GM18873 (cell line): Measurements from ENCODE around the gene UBE2Q2.
"Not testable (repeated sequence)": the region's sequence is repeated elsewhere in the genome, so short reads cannot be mapped to it uniquely, and the experiment has no call there.

Experiments used
- ATAC-seq: cut with Tn5 transposase; IDR thresholded peaks from one replicate; pipeline ENCODE4 v1.9.1; 2021; ENCODE audit warnings: mild to moderate bottlenecking, moderate library complexity, moderate number of reproducible peaks; ENCODE audit not compliant: unreplicated experiment, low FRiP score

Gene UBE2Q2

DNA sequence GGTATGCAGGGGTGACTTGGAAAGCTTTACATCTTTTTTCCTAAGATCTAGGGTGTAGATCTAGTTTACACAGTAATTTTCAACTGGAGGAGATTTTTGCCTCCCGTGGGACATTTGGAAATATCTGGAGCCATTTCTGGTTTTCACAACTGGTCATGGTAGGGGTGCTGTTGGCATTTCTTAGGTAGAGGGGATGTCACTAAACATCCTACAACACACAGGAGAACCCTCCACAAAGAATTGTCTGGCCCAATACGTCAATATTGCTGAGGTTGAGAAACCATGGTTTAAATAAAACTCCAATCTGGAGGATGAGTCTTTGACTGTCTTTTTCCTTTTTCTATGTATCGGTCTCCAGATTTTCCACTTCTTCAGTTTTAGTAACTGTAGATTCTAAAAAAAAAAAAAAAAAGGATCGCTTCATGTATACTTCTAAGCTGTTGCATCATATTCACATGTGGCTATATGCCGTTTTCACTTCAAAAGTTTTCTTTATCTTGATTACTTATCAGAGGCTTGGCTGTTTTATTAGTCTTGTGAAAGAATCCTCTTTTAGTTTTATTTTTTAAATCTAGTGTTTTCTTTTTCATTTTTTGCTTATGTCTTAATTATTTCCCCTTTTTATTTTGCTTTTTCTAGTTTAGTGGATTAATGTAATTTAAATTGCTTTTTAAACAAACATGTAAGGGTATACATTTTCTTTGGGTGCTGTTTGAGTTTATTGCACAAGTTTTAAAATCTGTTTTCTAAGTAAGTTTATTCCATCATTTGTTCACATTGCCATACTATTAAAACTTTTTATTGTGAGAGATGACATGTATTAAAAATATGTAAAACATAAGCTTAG lies 21.2 kb downstream of the UBE2Q2 start:
- ATAC-seq = no peak

DNA sequence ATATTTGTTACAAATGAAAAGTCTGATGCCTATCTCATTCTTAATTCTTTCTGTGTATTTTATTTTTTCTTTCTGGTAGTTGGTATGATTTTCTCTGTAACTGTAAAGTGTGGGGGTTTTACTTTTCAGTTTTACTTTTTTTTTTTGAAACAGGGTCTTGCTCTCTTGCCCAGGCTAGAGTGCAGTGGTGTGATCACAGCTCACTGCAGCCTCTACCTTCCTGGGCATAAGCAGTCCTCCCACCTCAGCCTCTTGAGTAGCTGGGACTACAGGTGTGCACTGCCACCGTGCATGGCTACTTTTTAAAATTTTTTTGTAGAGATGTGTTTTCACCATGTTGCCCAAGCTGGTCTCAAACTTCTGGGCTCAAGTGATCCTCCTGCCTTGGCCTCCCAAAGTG lies 22.8 kb downstream of the UBE2Q2 start:
- ATAC-seq = not testable (repeated sequence)

- no peak for ATAC-seq
These were observed 23.7 kb downstream of the UBE2Q2 start for GRCh38 chr15:75866916-75867315.

GRCh38 chr15:75867449-75867848 lies 24.2 kb downstream of the UBE2Q2 start:
- ATAC-seq = no peak

GRCh38 chr15:75868019-75868418 lies 24.8 kb downstream of the UBE2Q2 start:
- no peak for ATAC-seq

- no peak for ATAC-seq
These were observed 26.2 kb downstream of the UBE2Q2 start for GRCh38 chr15:75869446-75869845.

DNA sequence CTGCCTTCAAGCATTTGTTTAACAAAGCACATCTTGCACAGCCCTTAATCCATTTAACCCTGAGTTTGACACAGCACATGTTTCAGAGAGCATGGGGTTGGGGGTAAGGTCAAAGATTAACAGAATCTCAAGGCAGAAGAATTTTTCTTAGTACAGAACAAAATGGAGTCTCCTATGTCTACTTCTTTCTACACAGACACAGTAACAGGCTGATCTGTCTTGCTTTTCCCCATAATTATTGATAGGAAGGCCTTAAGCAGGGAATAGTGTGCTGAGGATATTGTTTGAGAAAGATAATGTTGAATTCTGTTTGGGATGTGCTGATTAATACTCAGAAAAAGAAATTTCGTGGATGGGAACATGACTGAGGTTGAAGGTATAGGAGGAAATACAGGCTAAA lies 28.3 kb downstream of the UBE2Q2 start:
- ATAC-seq = not testable (repeated sequence)

DNA sequence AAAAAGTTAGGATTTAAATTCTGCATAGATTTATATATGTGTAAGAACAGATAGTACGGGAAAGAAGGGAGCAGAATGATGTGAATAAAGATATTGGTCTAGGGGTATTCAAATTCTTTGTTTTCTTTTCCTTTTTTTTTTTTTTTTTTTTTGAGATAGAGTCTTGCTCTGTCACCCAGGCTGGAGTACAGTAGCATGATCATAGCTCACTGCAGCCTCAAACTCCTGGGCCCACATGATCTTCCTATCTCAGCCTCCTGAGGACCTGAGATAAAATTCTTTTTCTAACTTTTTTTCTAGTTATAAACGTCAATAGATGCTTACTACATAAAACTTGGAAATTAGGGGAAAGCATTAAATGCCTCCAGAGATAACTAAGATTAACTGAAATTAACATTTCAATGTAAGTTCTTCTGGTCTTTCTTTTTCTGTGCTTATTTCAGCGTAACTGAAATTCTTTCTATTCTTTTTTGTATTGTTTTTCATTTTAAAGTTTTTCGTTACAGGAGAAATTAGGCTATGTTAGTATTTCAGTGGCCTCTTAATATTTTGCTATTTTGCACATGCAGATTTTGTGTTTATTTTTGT lies 29.2 kb downstream of the UBE2Q2 start:
- no peak for ATAC-seq

GRCh38 chr15:75884041-75884440 lies 40.8 kb downstream of the UBE2Q2 start:
- ATAC-seq = no peak

DNA sequence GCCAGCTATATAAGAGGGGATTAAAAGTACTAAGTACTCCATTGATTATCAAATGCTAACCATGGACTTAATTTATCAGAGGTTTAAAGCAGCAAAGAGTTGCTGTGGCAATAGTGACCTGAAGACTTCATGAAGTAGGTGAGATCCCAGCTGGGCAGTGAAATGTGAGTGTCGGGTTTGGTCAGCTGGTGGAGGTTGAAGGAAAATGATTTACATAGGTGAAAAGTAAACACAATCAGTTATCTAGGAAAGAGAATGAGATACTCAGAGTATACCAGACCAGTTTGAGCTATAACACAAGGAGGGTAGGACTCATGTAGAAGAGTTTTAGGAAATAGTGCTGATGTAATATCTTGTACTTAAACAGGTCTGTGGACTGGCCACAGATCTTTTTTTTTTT lies 43.9 kb downstream of the UBE2Q2 start:
- ATAC-seq = no peak

DNA sequence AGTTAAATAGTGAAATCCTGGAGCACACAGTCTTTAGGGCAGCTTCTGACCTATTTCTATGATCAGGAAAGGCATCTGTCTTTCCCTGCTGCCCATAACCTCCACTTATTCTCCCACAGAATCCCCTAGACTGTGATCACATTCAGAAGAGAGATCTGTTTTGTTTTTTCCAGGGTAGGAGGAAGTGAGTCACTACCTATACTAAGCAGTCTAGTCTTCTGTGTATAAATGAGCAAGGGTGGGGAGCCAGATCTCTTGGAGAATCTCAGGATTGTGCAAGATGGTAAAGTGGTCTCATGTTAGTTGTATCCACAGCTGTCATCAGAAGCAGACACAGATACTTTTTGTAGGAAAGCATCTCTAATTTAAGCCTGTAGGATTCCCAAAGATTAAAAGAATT lies 48.6 kb downstream of the UBE2Q2 start:
- no peak for ATAC-seq

DNA sequence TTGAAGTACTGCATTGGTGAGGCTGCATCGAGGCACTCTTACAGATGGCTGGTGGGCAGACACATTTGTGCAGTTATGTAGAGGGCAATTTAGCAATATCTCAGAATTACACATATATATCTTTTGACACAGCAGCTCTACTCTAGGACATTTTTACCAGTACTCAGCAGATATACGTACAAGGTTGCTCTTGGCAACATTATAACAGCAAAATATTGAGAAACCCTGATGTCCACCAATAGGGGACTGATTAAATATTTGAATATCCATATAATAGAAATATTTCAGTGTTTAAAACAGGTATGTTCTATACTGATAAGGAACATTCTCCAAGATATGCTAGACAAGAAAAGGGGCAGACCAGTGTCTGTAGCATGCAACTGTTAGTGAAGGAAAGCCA lies 52.5 kb downstream of the UBE2Q2 start:
- no peak for ATAC-seq

DNA sequence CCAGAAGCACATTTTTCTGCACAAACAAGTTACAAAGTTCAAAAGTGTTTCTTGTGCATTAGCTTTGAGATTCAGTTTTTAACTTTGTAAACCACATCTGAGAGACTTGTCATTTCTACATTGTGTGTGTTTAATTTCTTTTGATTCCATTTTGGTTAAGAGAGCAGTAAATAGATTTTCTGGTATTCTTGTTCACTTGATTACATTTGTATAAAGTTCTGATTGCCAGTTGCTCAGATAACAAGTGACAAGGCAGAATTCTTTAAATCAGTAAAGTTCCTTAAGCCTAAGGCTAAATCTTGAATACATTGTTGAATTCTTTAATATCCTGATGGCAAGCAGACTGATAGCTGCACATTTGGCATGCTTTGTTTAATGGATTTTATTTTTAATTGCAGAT lies 57.3 kb downstream of the UBE2Q2 start:
- no peak for ATAC-seq

GRCh38 chr15:75902129-75902557 lies 58.9 kb downstream of the UBE2Q2 start:
- no peak for ATAC-seq

- ATAC-seq = peak; percentile 79
These were observed 60.3 kb downstream of the UBE2Q2 start, which contains the start of gene FBXO22 for GRCh38 chr15:75903331-75904239. Gene FBXO22, plus strand, starts transcription at chr15:75903878. Its CDS starts 86 bp downstream, at chr15:75903964.

DNA sequence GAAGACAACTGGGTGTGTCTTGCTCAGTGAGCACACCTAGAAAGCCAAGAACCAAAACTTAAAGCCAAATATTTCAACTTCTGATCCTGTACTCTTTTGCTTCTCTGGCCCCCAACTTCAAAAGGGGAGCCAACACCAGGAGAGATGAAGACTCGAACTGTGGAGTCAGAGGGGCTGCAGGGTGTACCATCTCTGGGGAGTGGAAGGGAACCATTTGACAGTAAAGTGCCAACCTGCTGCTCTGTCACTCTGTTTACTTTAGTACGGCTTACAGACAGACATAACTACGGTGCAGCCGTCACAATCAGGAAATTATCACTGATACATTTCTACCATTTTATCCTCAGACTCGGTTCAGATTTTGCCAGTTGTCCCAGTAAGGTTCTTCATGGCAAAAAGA lies 62.0 kb downstream of the UBE2Q2 start:
- no peak for ATAC-seq

GRCh38 chr15:75910355-75910754 lies 67.1 kb downstream of the UBE2Q2 start:
- ATAC-seq = not testable (repeated sequence)

- ATAC-seq = no peak
These were observed 73.7 kb downstream of the UBE2Q2 start for GRCh38 chr15:75916978-75917377.

- ATAC-seq = no peak
These were observed 74.9 kb downstream of the UBE2Q2 start for GRCh38 chr15:75918135-75918534.

- ATAC-seq = no peak
These were observed 76.8 kb downstream of the UBE2Q2 start for GRCh38 chr15:75920079-75920478.
